ENCODE results near the gene MOB3B. TPM values are rescaled to one million over a fixed set of nuclear protein-coding genes. Genes with fewer than 3 reads are reported as not detected.

MOB3B gene
- total RNA-seq, 1 experiment from 2014 or later, result 0.03 TPM

- H3K4me3 ChIP-seq (ENCODE audit: low read depth in 2 of 2, low read length in 2 of 2), result no peak overlapping the region
- intact Hi-C loops (cut with micrococcal nuclease; ENCODE audit: unreplicated experiment), result loop anchor here (5.0 kb wide), 1 partner anchor 202 kb away; no protein-coding TSS in a partner anchor
- in situ Hi-C loops (cut with HindIII; ENCODE audit: low pct_unique_long_range_greater_than_20kb, low sequenced_read_pairs), result no loop called here
- H3K9me3 ChIP-seq (ENCODE audit: control insufficient read depth, insufficient read depth, low read depth, low read length), result no peaks in the 10 kb centered on the region
- no peaks in the 10 kb centered on the region for H3K27me3 ChIP-seq (ENCODE audit: control insufficient read depth, insufficient read depth, low read length)
- no peaks in the 10 kb centered on the region for H3K36me3 ChIP-seq (ENCODE audit: control insufficient read depth, insufficient read depth, low read length)
- no peak for ATAC-seq
- TF ChIP-seq TCF7L2 (IDR thresholded peaks at IDR 0.05; ENCODE audit: low read depth, low read length) (no peak), REST (IDR thresholded peaks at IDR 0.05; ENCODE audit: insufficient read depth in 1 of 2, low read depth in 2 of 2, low read length in 1 of 2) (no peak), CTCF (IDR thresholded peaks at IDR 0.05) (no peak), SIN3A (IDR thresholded peaks at IDR 0.05; ENCODE audit: borderline replicate concordance, insufficient read depth, low read depth, low read length) (no peak), POLR2AphosphoS5 (IDR thresholded peaks at IDR 0.05; ENCODE audit: low read depth, low read length) (no peak)
- no peaks in the 10 kb centered on the region for H3K4me1 ChIP-seq (ENCODE audit: control insufficient read depth, insufficient read depth, low read length)
- DNase-seq (ENCODE audit: low read depth, low spot score), result no peak
- no TSS peak for BruUV-seq (replicated peaks)
- ChIA-PET POLR2A (no interaction called here), CTCF (no interaction called here)
- H3K27ac ChIP-seq (ENCODE audit: low read length), result no peak overlapping the region
Measured at GRCh38 chr9:27534658-27535209, 5.1 kb upstream of the MOB3B start.

GRCh38 chr9:27534131-27534530 is 4.5 kb upstream of the MOB3B start:
- H3K27me3 ChIP-seq (ENCODE audit: control insufficient read depth, insufficient read depth, low read length), result no peaks in the 10 kb centered on the region
- no peaks in the 10 kb centered on the region for H3K4me1 ChIP-seq (ENCODE audit: control insufficient read depth, insufficient read depth, low read length)
- ATAC-seq (no peak), DNase-seq (ENCODE audit: low read depth, low spot score) (no peak)
- no peaks in the 10 kb centered on the region for H3K9me3 ChIP-seq (ENCODE audit: control insufficient read depth, insufficient read depth, low read depth, low read length)
- intact Hi-C loops (cut with micrococcal nuclease; ENCODE audit: unreplicated experiment) (loop anchor here (5.0 kb wide), 1 partner anchor 202 kb away; no protein-coding TSS in a partner anchor), in situ Hi-C loops (cut with HindIII; ENCODE audit: low pct_unique_long_range_greater_than_20kb, low sequenced_read_pairs) (no loop called here)
- H3K36me3 ChIP-seq (ENCODE audit: control insufficient read depth, insufficient read depth, low read length), result no peaks in the 10 kb centered on the region
- BruUV-seq (replicated peaks), result no TSS peak
- CTCF ChIA-PET, result no interaction called here
- H3K27ac ChIP-seq (ENCODE audit: low read length), result no peak overlapping the region
- POLR2A ChIA-PET, result no interaction called here
- no peak overlapping the region for H3K4me3 ChIP-seq (ENCODE audit: low read depth in 2 of 2, low read length in 2 of 2)
- no peak for TF ChIP-seq POLR2AphosphoS5 (IDR thresholded peaks at IDR 0.05; ENCODE audit: low read depth, low read length)
- TF ChIP-seq CTCF (IDR thresholded peaks at IDR 0.05), result no peak
- TF ChIP-seq SIN3A (IDR thresholded peaks at IDR 0.05; ENCODE audit: borderline replicate concordance, insufficient read depth, low read depth, low read length), result no peak
- TF ChIP-seq TCF7L2 (IDR thresholded peaks at IDR 0.05; ENCODE audit: low read depth, low read length), result no peak
- TF ChIP-seq REST (IDR thresholded peaks at IDR 0.05; ENCODE audit: insufficient read depth in 1 of 2, low read depth in 2 of 2, low read length in 1 of 2), result no peak

Data from Panc1 (cell line).